Measurements from ENCODE around the gene RUFY3. TPM values are rescaled to one million over a fixed set of nuclear protein-coding genes. Genes with fewer than 3 reads are reported as not detected.
A peak's percentile ranks its signal among the peaks of the same experiment; 100 is the strongest.

The RUFY3 gene
- total RNA-seq, 1 donor from 2014 or later, result 43.2 TPM

- Histone ChIP-seq H3K36me3 (ENCODE audit: control insufficient read depth, insufficient read depth, low read length) (no peaks in the 10 kb centered on the region), H3K4me3 (ENCODE audit: low read depth, low read length) (no peak overlapping the region), H3K27me3 (ENCODE audit: control insufficient read depth, insufficient read depth, low read length) (no peaks in the 10 kb centered on the region)
- FAIRE-seq (no peak), DNase-seq (ENCODE audit: low read depth) (no peak)
- no peak for TF ChIP-seq CTCF (IDR thresholded peaks at IDR 0.05; ENCODE audit: insufficient read depth, low read length, severe bottlenecking)
Measured at GRCh38 chr4:70741867-70742658, 20.3 kb downstream of the RUFY3 start.

GRCh38 chr4:70743731-70744130 lies 22.0 kb downstream of the RUFY3 start:
- no peaks in the 10 kb centered on the region for H3K36me3 ChIP-seq (ENCODE audit: control insufficient read depth, insufficient read depth, low read length)
- TF ChIP-seq CTCF (IDR thresholded peaks at IDR 0.05; ENCODE audit: insufficient read depth, low read length, severe bottlenecking), result no peak
- no peak for FAIRE-seq

GRCh38 chr4:70746179-70746839 lies 24.5 kb downstream of the RUFY3 start:
- FAIRE-seq, result no peak

More at GRCh38 chr4:70743731-70744130, 22.0 kb downstream of the RUFY3 start:
- H3K4me3 ChIP-seq (ENCODE audit: low read depth, low read length), result no peak overlapping the region
- no peaks in the 10 kb centered on the region for H3K27me3 ChIP-seq (ENCODE audit: control insufficient read depth, insufficient read depth, low read length)
- no peak for DNase-seq (ENCODE audit: low read depth)

GRCh38 chr4:70747874-70748273 lies 26.1 kb downstream of the RUFY3 start:
- H3K4me3 ChIP-seq (ENCODE audit: low read depth, low read length), result no peak overlapping the region
- H3K36me3 ChIP-seq (ENCODE audit: control insufficient read depth, insufficient read depth, low read length), result no peaks in the 10 kb centered on the region
- no peaks in the 10 kb centered on the region for H3K27me3 ChIP-seq (ENCODE audit: control insufficient read depth, insufficient read depth, low read length)
- TF ChIP-seq CTCF (IDR thresholded peaks at IDR 0.05; ENCODE audit: insufficient read depth, low read length, severe bottlenecking), result no peak
- DNase-seq (ENCODE audit: low read depth), result no peak
- no peak for FAIRE-seq

More at GRCh38 chr4:70746179-70746839, 24.5 kb downstream of the RUFY3 start:
- Histone ChIP-seq H3K27me3 (ENCODE audit: control insufficient read depth, insufficient read depth, low read length) (no peaks in the 10 kb centered on the region), H3K36me3 (ENCODE audit: control insufficient read depth, insufficient read depth, low read length) (no peaks in the 10 kb centered on the region), H3K4me3 (ENCODE audit: low read depth, low read length) (no peak overlapping the region)
- DNase-seq (ENCODE audit: low read depth), result peak; percentile 42
- TF ChIP-seq CTCF (IDR thresholded peaks at IDR 0.05; ENCODE audit: insufficient read depth, low read length, severe bottlenecking), result no peak

- TF ChIP-seq CTCF (IDR thresholded peaks at IDR 0.05; ENCODE audit: insufficient read depth, low read length, severe bottlenecking), result no peak
- FAIRE-seq, result no peak
- DNase-seq (ENCODE audit: low read depth), result no peak
- H3K36me3 ChIP-seq (ENCODE audit: control insufficient read depth, insufficient read depth, low read length), result no peaks in the 10 kb centered on the region
- no peak overlapping the region for H3K4me3 ChIP-seq (ENCODE audit: low read depth, low read length)
- H3K27me3 ChIP-seq (ENCODE audit: control insufficient read depth, insufficient read depth, low read length), result no peaks in the 10 kb centered on the region
Measured at GRCh38 chr4:70749313-70749712, 27.5 kb downstream of the RUFY3 start.
